ENCODE measurements around the gene GABARAP. TPM values are rescaled to one million over a fixed set of nuclear protein-coding genes. Genes with fewer than 3 reads are reported as not detected.

Gene GABARAP
- 146 and 148 TPM in 2 replicates for total RNA-seq

DNA sequence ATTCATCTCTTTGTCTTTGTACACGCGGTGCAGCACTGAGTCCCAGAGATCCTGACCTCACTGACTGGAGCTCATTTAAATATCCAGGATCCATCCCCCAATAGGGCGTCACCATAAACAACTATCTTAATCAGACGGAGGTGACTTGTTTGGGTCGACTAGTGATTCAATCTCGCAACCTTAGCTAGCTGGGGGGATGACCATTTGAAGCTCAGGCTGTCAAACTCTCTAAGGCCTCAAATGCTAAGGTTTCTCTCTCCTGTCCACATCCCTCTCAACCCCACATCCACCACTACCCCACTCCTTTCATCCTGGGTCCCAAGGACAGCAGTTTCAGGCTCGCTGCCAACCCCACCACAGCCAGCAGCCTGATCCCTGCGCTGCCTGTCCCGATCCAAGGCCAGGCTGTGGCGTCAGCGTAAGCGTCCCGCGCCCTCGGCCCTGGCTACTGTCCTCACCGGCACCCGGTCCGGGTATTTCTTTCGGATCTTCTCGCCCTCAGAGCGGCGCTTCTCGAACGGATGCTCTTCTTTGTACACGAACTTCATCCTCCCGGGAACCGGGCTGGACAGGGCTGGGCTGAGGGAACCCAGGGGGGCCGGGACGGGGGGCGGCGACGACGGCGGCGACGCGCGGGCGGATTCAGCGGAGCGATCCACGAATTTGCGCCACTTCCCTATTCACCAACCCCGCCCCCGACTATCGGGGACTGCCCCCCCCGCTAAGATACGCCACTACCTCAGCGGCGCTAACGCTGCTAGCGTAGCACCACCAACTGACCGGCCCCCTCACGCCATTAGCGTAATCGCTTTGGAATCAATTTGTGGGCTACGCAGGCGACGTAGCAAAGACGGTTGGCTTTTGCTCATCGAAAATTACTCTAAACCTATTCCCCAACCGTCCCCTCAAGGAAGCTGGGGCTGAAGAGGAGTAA is at the start of gene GABARAP:
GABARAP (minus strand) TSS at position 667 of the 934 bp plus-strand sequence; CDS start at position 548, 119 bp downstream.
- Mint-ChIP-seq H3K27ac (peak within 1 kb of the TSS; percentile 93), H3K9me3 (no peaks in the 10 kb centered on the region), H3K4me3 (peak within 1 kb of the TSS; percentile 97), H3K27me3 (ENCODE audit: insufficient read depth) (no peaks in the 10 kb centered on the region), H3K36me3 (ENCODE audit: low read depth) (peaks cover 40% of the 10 kb centered on the region), H3K4me1 (ENCODE audit: low read depth) (peaks cover 44% of the 10 kb centered on the region)
- intact Hi-C loops (cut with micrococcal nuclease), result loop anchor here (2.0 kb wide), 2 partner anchors 207 to 331 kb away; no protein-coding TSS in a partner anchor
- DNase-seq (ENCODE audit: low spot score), result peak; percentile 87

DNA sequence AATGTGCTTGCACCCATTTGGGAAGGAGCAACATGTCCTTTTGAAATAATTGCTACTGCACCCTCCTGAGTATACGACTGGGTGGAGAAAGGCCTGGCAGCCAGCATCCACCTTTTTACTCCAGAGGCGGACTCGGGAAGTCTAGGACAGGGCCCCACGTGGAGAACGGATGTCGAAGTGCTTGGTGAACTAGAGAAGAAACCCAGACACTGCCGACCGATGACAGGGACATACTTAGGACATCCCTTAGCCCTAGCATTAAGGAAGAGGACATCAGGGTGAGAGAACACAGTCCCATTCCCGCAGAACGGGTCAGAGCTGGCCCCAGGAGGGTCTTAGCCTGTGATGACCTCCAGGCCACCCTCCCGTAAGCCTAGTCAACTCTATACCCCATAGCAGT is 48.4 kb upstream of the GABARAP start:
- peaks cover 5% of the 10 kb centered on the region for H3K4me1 Mint-ChIP-seq (ENCODE audit: low read depth)
- no peak overlapping the region for H3K27ac Mint-ChIP-seq
- H3K36me3 Mint-ChIP-seq (ENCODE audit: low read depth), result no peaks in the 10 kb centered on the region
- H3K9me3 Mint-ChIP-seq, result no peaks in the 10 kb centered on the region
- DNase-seq (ENCODE audit: low spot score), result no peak
- peaks cover 52% of the 10 kb centered on the region for H3K27me3 Mint-ChIP-seq (ENCODE audit: insufficient read depth)
- intact Hi-C loops (cut with micrococcal nuclease), result no loop called here
- H3K4me3 Mint-ChIP-seq, result no peak overlapping the region

DNA sequence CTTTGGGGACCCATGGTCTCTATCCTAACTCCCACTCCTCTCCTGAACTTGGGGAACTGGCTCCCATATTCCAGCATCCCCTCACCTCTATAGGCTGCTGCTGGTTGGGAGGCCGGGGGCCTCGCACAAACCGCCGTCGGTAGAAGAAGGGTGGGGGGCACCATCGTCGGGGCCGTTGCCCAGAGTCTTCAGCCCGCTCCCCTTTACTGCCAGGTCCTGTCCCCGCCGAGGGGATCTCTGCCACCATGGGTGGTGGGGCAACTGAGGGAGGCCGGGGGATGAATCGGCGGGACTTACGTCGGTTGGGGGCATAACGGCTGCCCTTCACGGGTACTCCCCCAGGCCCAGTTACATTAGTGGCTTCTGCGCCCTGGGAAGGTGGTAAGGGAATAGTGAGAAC is 47.9 kb upstream of the GABARAP start:
- H3K27ac Mint-ChIP-seq, result no peak overlapping the region
- H3K4me1 Mint-ChIP-seq (ENCODE audit: low read depth), result peaks cover 1% of the 10 kb centered on the region
- DNase-seq (ENCODE audit: low spot score), result no peak
- H3K36me3 Mint-ChIP-seq (ENCODE audit: low read depth), result no peaks in the 10 kb centered on the region
- intact Hi-C loops (cut with micrococcal nuclease), result no loop called here
- H3K27me3 Mint-ChIP-seq (ENCODE audit: insufficient read depth), result peaks cover 50% of the 10 kb centered on the region
- no peaks in the 10 kb centered on the region for H3K9me3 Mint-ChIP-seq
- no peak overlapping the region for H3K4me3 Mint-ChIP-seq

DNA sequence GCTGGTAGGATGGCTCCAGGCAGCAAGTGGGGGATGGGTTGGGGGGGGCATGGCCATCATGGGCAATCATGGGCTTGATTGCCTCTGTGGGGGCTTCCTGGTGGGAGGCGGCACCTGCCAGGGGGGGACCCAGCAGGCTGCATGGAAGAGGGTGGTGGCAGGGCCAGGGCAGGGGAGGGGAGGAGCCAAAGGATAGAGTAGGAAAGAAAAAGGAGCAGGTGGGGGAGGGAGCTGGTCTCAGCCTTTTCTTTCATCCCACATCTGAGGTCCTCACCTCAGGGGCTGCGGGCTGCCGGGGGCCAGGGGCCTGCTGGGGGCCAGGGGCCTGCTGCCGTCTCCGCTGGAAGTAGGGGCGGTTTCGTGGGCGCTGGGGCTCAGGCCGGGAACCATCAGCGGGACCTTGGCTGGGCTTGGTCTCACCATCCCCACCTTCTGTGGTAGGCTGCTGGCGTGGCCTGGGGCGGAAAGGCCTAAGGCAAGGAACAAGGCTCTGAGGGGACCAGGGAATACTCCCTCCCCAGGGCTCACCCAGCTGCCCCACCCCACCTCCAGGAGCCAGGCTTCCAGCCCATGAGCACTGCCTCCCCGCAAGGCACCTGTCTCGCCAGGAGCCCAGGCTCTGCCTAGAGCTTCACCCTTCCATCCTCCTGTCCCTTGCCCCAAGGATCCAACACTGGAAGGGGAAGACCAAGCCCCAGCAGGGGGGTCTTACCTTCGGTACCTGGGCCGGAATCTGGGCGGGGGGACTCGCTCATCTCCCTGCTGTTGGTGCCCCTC is 47.2 kb upstream of the GABARAP start:
- H3K36me3 Mint-ChIP-seq (ENCODE audit: low read depth), result no peaks in the 10 kb centered on the region
- no peaks in the 10 kb centered on the region for H3K4me1 Mint-ChIP-seq (ENCODE audit: low read depth)
- intact Hi-C loops (cut with micrococcal nuclease), result no loop called here
- no peak overlapping the region for H3K4me3 Mint-ChIP-seq
- peaks cover 46% of the 10 kb centered on the region for H3K27me3 Mint-ChIP-seq (ENCODE audit: insufficient read depth)
- H3K27ac Mint-ChIP-seq, result no peak overlapping the region
- no peaks in the 10 kb centered on the region for H3K9me3 Mint-ChIP-seq
- DNase-seq (ENCODE audit: low spot score), result no peak

DNA sequence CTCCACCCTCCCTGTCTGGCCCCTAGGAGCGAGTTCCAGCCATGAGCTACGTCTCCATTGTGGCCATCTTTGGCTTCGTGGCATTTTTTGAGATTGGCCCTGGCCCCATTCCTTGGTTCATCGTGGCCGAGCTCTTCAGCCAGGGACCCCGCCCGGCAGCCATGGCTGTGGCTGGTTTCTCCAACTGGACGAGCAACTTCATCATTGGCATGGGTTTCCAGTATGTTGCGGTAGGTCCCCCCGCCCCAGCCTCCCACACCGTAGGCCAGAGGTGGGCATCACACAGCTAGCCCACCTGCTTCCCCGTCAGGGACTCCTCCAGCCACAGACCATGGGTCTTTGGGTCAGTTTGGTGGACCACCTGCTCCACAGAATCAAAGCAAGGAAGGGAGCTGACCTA is 43.4 kb upstream of the GABARAP start:
- H3K36me3 Mint-ChIP-seq (ENCODE audit: low read depth), result peaks cover 2% of the 10 kb centered on the region
- peaks cover 41% of the 10 kb centered on the region for H3K27me3 Mint-ChIP-seq (ENCODE audit: insufficient read depth)
- no peak overlapping the region for H3K27ac Mint-ChIP-seq
- intact Hi-C loops (cut with micrococcal nuclease), result no loop called here
- no peak for DNase-seq (ENCODE audit: low spot score)
- H3K4me1 Mint-ChIP-seq (ENCODE audit: low read depth), result peaks cover 8% of the 10 kb centered on the region
- no peak overlapping the region for H3K4me3 Mint-ChIP-seq
- H3K9me3 Mint-ChIP-seq, result no peaks in the 10 kb centered on the region

DNA sequence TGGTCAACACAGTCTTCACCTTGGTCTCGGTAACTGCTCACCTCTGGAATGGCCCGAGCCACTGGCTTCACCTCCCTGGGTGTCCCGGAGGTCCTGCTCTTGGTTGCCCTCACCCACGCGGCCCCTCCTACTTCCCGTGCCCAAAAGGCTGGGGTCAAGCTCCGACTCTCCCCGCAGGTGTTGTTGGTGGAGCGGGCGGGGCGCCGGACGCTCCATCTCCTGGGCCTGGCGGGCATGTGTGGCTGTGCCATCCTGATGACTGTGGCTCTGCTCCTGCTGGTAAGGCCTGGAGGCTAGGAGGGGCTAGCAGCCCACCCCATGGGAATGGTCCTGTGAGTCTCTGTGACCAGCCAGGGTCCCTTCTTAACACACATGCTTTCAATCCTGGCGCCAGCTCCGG is 42.7 kb upstream of the GABARAP start:
- Mint-ChIP-seq H3K4me3 (no peak overlapping the region), H3K27ac (no peak overlapping the region), H3K36me3 (ENCODE audit: low read depth) (peaks cover 2% of the 10 kb centered on the region), H3K9me3 (no peaks in the 10 kb centered on the region), H3K27me3 (ENCODE audit: insufficient read depth) (peaks cover 43% of the 10 kb centered on the region), H3K4me1 (ENCODE audit: low read depth) (peaks cover 16% of the 10 kb centered on the region)
- intact Hi-C loops (cut with micrococcal nuclease), result no loop called here
- no peak for DNase-seq (ENCODE audit: low spot score)

DNA sequence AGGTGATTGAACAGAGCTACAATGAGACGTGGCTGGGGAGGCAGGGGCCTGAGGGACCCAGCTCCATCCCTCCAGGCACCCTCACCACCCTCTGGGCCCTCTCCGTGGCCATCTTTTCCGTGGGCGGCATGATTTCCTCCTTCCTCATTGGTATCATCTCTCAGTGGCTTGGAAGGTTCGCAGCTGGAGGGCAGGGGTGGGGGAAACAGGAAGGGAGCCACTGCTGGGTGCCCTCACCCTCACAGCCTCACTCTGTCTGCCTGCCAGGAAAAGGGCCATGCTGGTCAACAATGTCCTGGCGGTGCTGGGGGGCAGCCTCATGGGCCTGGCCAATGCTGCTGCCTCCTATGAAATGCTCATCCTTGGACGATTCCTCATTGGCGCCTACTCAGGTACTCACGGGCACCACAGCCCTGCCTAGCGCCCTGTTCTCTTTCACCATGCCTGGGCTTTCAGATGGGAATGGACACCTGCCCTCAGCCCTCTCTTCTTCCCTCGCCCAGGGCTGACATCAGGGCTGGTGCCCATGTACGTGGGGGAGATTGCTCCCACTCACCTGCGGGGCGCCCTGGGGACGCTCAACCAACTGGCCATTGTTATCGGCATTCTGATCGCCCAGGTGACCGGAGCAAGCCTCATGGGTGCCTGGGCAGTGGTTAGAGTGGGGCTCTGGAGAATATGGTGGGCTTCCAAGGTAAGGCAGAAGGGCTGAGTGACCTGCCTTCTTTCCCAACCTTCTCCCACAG is 41.4 kb upstream of the GABARAP start:
- intact Hi-C loops (cut with micrococcal nuclease), result no loop called here

DNA sequence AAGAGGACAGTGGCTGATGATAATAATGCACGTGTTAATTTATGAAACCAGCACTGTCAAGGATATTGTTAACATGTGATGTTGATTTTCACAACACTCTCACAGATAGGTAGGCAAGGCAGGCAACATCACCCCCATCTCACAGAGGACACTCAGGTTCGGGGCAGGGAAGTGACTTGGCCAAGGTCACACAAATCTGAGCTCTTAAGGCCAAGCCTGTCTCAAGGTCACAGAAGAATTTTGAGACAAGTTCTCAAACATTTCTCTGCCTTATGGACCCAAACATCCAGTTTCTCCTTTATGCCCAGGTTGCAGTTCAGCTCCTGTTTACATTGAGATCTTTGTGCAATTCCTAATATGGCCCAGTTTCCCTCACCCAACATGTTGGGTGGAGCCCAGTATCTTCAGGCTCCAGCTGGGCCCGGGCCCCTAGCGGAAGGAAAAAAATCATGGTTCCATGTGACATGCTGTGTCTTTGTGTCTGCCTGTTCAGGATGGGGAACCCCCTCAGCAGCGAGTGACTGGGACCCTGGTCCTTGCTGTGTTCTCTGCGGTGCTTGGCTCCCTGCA is 40.6 kb upstream of the GABARAP start:
- Mint-ChIP-seq H3K36me3 (ENCODE audit: low read depth) (peaks cover 2% of the 10 kb centered on the region), H3K9me3 (no peaks in the 10 kb centered on the region), H3K4me1 (ENCODE audit: low read depth) (peaks cover 16% of the 10 kb centered on the region), H3K4me3 (peak overlapping the region; percentile 47), H3K27me3 (ENCODE audit: insufficient read depth) (peaks cover 41% of the 10 kb centered on the region), H3K27ac (no peak overlapping the region)
- intact Hi-C loops (cut with micrococcal nuclease), result no loop called here
- no peak for DNase-seq (ENCODE audit: low spot score)

More for the DNA sequence above, 41.4 kb upstream of the GABARAP start:
- H3K9me3 Mint-ChIP-seq, result no peaks in the 10 kb centered on the region
- no peak overlapping the region for H3K27ac Mint-ChIP-seq
- peaks cover 2% of the 10 kb centered on the region for H3K36me3 Mint-ChIP-seq (ENCODE audit: low read depth)
- peaks cover 16% of the 10 kb centered on the region for H3K4me1 Mint-ChIP-seq (ENCODE audit: low read depth)
- peaks cover 43% of the 10 kb centered on the region for H3K27me3 Mint-ChIP-seq (ENCODE audit: insufficient read depth)
- no peak for DNase-seq (ENCODE audit: low spot score)
- peak overlapping the region; percentile 22 for H3K4me3 Mint-ChIP-seq

DNA sequence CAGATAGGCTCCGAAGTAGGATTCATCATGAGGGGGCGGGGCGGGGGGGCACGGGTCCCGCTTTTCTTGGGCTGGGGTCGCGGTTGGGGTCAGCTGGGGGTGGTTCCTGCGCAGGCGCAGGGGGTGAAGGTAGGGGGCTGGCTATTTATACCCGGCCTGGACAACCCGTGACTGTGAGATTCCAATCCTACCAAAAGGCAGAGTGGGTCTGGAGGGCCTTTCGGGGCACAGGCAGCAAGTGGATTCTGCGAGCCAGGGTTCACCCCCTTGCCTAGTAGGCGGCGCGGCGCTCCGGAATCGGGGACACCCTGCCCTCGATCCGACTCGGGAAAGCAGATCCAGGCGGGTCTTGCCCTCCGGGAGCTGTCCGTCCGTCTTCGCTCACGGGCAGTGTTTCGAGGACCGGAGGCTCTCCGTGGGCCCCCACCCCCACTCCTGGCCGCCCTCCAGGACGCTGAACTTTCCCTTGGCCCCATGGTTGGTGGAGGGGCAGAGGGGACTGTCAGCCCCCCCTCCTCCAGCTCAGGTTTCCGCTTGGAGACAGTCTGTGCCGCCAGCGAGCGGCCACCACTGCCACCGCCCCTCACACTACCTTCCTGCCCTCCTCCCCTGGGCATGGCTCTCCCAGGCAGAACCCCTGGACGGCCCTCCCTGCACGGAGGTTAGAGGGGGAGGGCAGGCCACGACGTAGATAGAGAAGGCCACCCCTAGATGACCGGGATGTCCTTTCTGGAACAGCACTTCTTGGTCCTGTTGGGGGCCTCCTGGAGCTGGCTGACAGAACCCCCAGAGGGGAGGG is 39.9 kb upstream of the GABARAP start:
- Mint-ChIP-seq H3K36me3 (ENCODE audit: low read depth) (peaks cover 2% of the 10 kb centered on the region), H3K27ac (no peak overlapping the region), H3K27me3 (ENCODE audit: insufficient read depth) (peaks cover 39% of the 10 kb centered on the region), H3K9me3 (no peaks in the 10 kb centered on the region), H3K4me1 (ENCODE audit: low read depth) (peaks cover 16% of the 10 kb centered on the region), H3K4me3 (peak overlapping the region; percentile 79)
- intact Hi-C loops (cut with micrococcal nuclease), result loop anchor here (1.0 to 2.0 kb wide), 7 partner anchors 19 to 122 kb away; partner anchors contain the start of genes ACAP1, CLDN7, EIF5A and PHF23
- DNase-seq (ENCODE audit: low spot score), result no peak

DNA sequence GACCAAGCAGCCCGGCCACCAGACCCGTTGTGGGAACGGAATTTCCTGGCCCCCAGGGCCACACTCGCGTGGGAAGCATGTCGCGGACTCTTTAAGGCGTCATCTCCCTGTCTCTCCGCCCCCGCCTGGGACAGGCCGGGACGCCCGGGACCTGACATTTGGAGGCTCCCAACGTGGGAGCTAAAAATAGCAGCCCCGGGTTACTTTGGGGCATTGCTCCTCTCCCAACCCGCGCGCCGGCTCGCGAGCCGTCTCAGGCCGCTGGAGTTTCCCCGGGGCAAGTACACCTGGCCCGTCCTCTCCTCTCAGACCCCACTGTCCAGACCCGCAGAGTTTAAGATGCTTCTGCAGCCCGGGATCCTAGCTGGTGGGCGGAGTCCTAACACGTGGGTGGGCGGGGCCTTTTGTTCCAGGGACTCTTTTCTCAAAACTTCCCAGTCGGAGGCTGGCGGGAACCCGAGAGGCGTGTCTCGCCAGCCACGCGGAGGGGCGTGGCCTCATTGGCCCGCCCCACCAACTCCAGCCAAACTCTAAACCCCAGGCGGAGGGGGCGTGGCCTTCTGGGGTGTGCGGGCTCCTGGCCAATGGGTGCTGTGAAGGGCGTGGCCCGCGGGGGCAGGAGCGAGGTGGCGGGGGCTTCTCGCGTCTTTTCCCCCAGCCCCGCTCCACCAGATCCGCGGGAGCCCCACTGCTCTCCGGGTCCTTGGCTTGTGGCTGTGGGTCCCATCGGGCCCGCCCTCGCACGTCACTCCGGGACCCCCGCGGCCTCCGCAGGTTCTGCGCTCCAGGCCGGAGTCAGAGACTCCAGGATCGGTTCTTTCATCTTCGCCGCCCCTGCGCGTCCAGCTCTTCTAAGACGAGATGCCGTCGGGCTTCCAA is 39.1 kb upstream of the GABARAP start, which contains the start of gene SLC2A4:
SLC2A4 (plus strand) TSS at position 645 of the 879 bp plus-strand sequence; CDS start at position 862, 217 bp downstream.
- peak within 1 kb of the TSS; percentile 40 for H3K27ac Mint-ChIP-seq
- no peaks in the 10 kb centered on the region for H3K9me3 Mint-ChIP-seq
- peak within 1 kb of the TSS; percentile 79 for H3K4me3 Mint-ChIP-seq
- peak; percentile 78 for DNase-seq (ENCODE audit: low spot score)
- peaks cover 34% of the 10 kb centered on the region for H3K27me3 Mint-ChIP-seq (ENCODE audit: insufficient read depth)
- intact Hi-C loops (cut with micrococcal nuclease), result loop anchor here (1.0 to 2.0 kb wide), 7 partner anchors 19 to 123 kb away; partner anchors contain the start of genes ACAP1, CLDN7, EIF5A and PHF23
- H3K36me3 Mint-ChIP-seq (ENCODE audit: low read depth), result peaks cover 2% of the 10 kb centered on the region
- H3K4me1 Mint-ChIP-seq (ENCODE audit: low read depth), result peaks cover 16% of the 10 kb centered on the region

All from activated T-helper 1 cell treated with anti-CD3 and anti-CD28 coated beads, Interleukin-12 subunit alpha, Interleukin-12 subunit beta, Interleukin-2, Interleukin-4 antibody, amounts not matched to agents 30 ng/mL and 10 ng/mL and 1 ng/mL, durations not matched to agents 14 hours and 24 hours and 36 hours (primary cell).